LNCAP (cell line): ENCODE measurements around the gene REEP5.
A peak's percentile ranks its signal among the peaks of the same experiment; 100 is the strongest.

Experiments
- CTCF ChIP-seq: fragments of 450-650 bp; IDR thresholded peaks from 2 replicates; pipeline ENCODE4 v1.5.1; 2017; ENCODE audit warnings: mild to moderate bottlenecking

The REEP5 gene

GRCh38 chr5:112923148-112923917, 1.3 kb upstream of the REEP5 start:
- no peak for TF ChIP-seq CTCF

- no peak for TF ChIP-seq CTCF
Measured at GRCh38 chr5:112921026-112921832, 798 bp downstream of the REEP5 start.

- no peak for TF ChIP-seq CTCF
Measured at GRCh38 chr5:112919972-112920371, 2.1 kb downstream of the REEP5 start.

GRCh38 chr5:112918679-112919078, 3.3 kb downstream of the REEP5 start:
- TF ChIP-seq CTCF = no peak

GRCh38 chr5:112918136-112918535, 3.9 kb downstream of the REEP5 start:
- TF ChIP-seq CTCF = no peak

GRCh38 chr5:112917453-112917995, 4.5 kb downstream of the REEP5 start:
- TF ChIP-seq CTCF = peak; percentile 22; the same call in 1 of the 2 replicates

- no peak for TF ChIP-seq CTCF
Measured at GRCh38 chr5:112915831-112916230, 6.2 kb downstream of the REEP5 start.
